ENCODE data around the gene PDE9A.

The PDE9A gene

GRCh38 chr21:42745511-42746239 is 92.3 kb downstream of the PDE9A start:
- no peak for DNase-seq

GRCh38 chr21:42746240-42746592 is 92.8 kb downstream of the PDE9A start:
- DNase-seq, result no peak

- DNase-seq, result no peak
Measured at GRCh38 chr21:42746593-42747275, 93.3 kb downstream of the PDE9A start.

- DNase-seq, result no peak
Measured at GRCh38 chr21:42747276-42747701, 93.9 kb downstream of the PDE9A start.

GRCh38 chr21:42747746-42748351 is 94.4 kb downstream of the PDE9A start:
- no peak for DNase-seq

GRCh38 chr21:42748620-42749176 is 95.3 kb downstream of the PDE9A start:
- no peak for DNase-seq

- DNase-seq, result no peak
Measured at GRCh38 chr21:42750737-42751530, 97.5 kb downstream of the PDE9A start.

GRCh38 chr21:42751866-42752265 is 98.4 kb downstream of the PDE9A start:
- no peak for DNase-seq

GRCh38 chr21:42753804-42754203 is 100.4 kb downstream of the PDE9A start:
- DNase-seq, result no peak

- DNase-seq, result no peak
Measured at GRCh38 chr21:42754270-42754933, 101.0 kb downstream of the PDE9A start.

- DNase-seq, result no peak
Measured at GRCh38 chr21:42755031-42755665, 101.7 kb downstream of the PDE9A start.

- no peak for DNase-seq
Measured at GRCh38 chr21:42755766-42756579, 102.6 kb downstream of the PDE9A start.

GRCh38 chr21:42756580-42757250 is 103.3 kb downstream of the PDE9A start:
- no peak for DNase-seq

- no peak for DNase-seq
Measured at GRCh38 chr21:42757422-42757821, 104.0 kb downstream of the PDE9A start.

- DNase-seq, result no peak
Measured at GRCh38 chr21:42757826-42758655, 104.6 kb downstream of the PDE9A start.

GRCh38 chr21:42758721-42759593 is 105.5 kb downstream of the PDE9A start:
- DNase-seq, result no peak

- DNase-seq, result no peak
Measured at GRCh38 chr21:42759594-42759927, 106.1 kb downstream of the PDE9A start.

- DNase-seq, result no peak
Measured at GRCh38 chr21:42760361-42760950, 107.0 kb downstream of the PDE9A start.
